K562 (cell line): ENCODE measurements around the gene CD22.

Experiments used
- PHTF2 ChIP-seq: fragments of 250-450 bp; sonication (Bioruptor Pico); IDR thresholded peaks from 2 replicates; pipeline ENCODE4 v1.5.0; 2021; ENCODE audit warnings: mild to moderate bottlenecking
- RREB1 ChIP-seq: fragments of 250-450 bp; sonication (Bioruptor Pico); IDR thresholded peaks from 2 replicates; pipeline ENCODE4 v1.4.0; 2020
- SP1 ChIP-seq: sonication (generic); formaldehyde crosslinking; IDR thresholded peaks from 2 replicates; pipeline ENCODE4 v1.8.1; 2022; ENCODE audit warnings: mild to moderate bottlenecking, missing genetic modification reagents
- ZNF24 ChIP-seq: fragments of 450-650 bp; IDR thresholded peaks from 2 replicates; pipeline ENCODE4 v1.6.1; 2016
- TF ChIP-seq, protein P1 (sequence below): fragments of 200-800 bp; sonication (Bioruptor generic); IDR thresholded peaks from 2 replicates; pipeline ENCODE4 v1.6.1; 2016; ENCODE audit warnings: missing genetic modification characterization, missing compliant biosample characterization

DNA sequence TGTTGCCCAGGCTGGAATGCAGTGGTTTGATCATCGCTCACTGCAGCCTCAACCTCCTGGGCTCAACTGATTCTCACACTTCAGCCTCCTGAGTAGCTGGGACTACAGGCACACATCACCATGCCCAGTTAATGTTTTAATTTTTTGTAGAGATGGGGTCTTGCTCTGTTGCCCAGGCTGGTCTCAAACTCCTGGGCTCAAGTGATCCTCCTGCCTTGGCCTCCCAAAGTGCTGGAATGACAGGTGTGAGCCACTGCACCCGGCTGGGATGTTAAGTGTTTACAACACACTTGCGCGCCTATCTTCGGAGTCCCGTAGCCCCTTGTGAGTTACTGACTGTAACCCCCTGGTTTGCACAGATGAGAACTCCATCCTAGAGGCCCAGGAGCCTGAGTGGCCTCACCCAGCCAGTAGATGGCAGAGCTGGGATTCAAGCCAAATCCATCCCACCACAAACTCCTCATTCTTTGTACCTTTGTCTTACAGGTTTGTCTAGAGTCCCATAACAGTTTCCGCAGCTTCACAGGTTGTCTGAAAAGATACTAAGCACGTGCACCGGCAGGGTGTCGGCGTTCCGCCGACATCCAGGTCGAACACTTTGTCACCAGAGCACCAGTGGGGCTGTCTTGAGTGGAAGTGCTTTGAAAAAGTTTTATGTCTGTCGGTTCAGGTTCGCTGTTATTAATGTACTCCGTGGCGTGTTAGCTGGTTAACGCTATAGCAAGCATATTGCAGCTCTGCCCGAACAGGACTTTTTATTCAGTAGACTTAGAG, 22.3 kb upstream of the CD22 start:
- TF ChIP-seq SP1 (CRISPR knock-in tag) = no peak
- TF ChIP-seq ZNF24 = no peak
- no peak for TF ChIP-seq RREB1
- TF ChIP-seq, protein P1, sequence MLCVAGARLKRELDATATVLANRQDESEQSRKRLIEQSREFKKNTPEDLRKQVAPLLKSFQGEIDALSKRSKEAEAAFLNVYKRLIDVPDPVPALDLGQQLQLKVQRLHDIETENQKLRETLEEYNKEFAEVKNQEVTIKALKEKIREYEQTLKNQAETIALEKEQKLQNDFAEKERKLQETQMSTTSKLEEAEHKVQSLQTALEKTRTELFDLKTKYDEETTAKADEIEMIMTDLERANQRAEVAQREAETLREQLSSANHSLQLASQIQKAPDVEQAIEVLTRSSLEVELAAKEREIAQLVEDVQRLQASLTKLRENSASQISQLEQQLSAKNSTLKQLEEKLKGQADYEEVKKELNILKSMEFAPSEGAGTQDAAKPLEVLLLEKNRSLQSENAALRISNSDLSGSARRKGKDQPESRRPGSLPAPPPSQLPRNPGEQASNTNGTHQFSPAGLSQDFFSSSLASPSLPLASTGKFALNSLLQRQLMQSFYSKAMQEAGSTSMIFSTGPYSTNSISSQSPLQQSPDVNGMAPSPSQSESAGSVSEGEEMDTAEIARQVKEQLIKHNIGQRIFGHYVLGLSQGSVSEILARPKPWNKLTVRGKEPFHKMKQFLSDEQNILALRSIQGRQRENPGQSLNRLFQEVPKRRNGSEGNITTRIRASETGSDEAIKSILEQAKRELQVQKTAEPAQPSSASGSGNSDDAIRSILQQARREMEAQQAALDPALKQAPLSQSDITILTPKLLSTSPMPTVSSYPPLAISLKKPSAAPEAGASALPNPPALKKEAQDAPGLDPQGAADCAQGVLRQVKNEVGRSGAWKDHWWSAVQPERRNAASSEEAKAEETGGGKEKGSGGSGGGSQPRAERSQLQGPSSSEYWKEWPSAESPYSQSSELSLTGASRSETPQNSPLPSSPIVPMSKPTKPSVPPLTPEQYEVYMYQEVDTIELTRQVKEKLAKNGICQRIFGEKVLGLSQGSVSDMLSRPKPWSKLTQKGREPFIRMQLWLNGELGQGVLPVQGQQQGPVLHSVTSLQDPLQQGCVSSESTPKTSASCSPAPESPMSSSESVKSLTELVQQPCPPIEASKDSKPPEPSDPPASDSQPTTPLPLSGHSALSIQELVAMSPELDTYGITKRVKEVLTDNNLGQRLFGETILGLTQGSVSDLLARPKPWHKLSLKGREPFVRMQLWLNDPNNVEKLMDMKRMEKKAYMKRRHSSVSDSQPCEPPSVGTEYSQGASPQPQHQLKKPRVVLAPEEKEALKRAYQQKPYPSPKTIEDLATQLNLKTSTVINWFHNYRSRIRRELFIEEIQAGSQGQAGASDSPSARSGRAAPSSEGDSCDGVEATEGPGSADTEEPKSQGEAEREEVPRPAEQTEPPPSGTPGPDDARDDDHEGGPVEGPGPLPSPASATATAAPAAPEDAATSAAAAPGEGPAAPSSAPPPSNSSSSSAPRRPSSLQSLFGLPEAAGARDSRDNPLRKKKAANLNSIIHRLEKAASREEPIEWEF (CRISPR knock-in tag) = no peak
- no peak for TF ChIP-seq PHTF2 (CRISPR knock-in tag)
